MCF 10A (cell line): ENCODE measurements around the gene ABCC4. TPM values are rescaled to one million over a fixed set of nuclear protein-coding genes. Genes with fewer than 3 reads are reported as not detected.

ENCODE experiments used
- BruUV-seq: library from RNA; stranded (reverse); fragments of 400-500 nt; replicated peaks from 2 replicates; lab custom pipeline; 2021; lab: Mats Ljungman, UMichigan
- CTCF ChIA-PET: fragments of 300-600 bp; sonication (Branson Sonifier 250); formaldehyde crosslinking; extraction: SDS; loops from one replicate; lab custom pipeline; 2021; ENCODE audit warnings: antibody characterized with exemption, inconsistent platforms; lab: Yijun Ruan, JAX
- POLR2A ChIA-PET: fragments of 300-600, 350-650 bp; sonication (Branson Sonifier 250); formaldehyde crosslinking; extraction: SDS; loops from one replicate; lab custom pipeline; 2020; ENCODE audit warnings: antibody characterized with exemption, inconsistent platforms; lab: Yijun Ruan, JAX
- DNase-seq: peaks from one replicate; pipeline ENCODE4 v3.0.0-alpha.2; 2018; ENCODE audit not compliant: unreplicated experiment
- H3K27ac Mint-ChIP-seq: one replicate; pipeline ENCODE4 v1.8.0; 2022; ENCODE audit warnings: mild to moderate bottlenecking, low read depth, mixed read lengths; ENCODE audit not compliant: unreplicated experiment
- H3K27me3 Mint-ChIP-seq: one replicate; pipeline ENCODE4 v1.8.0; 2022; ENCODE audit warnings: mixed read lengths; ENCODE audit not compliant: insufficient read depth, unreplicated experiment
- H3K36me3 Mint-ChIP-seq: one replicate; pipeline ENCODE4 v1.8.0; 2022; ENCODE audit warnings: mild to moderate bottlenecking, moderate library complexity, mixed read lengths; ENCODE audit not compliant: insufficient read depth, unreplicated experiment
- H3K4me1 Mint-ChIP-seq: one replicate; pipeline ENCODE4 v1.8.0; 2022; ENCODE audit warnings: mixed read lengths; ENCODE audit not compliant: insufficient read depth, unreplicated experiment
- H3K4me3 Mint-ChIP-seq: one replicate; pipeline ENCODE4 v1.8.0; 2022; ENCODE audit warnings: mild to moderate bottlenecking, moderate library complexity, mixed read lengths; ENCODE audit not compliant: unreplicated experiment
- H3K9me3 Mint-ChIP-seq: one replicate; pipeline ENCODE4 v1.8.0; 2022; ENCODE audit warnings: mixed read lengths; ENCODE audit not compliant: unreplicated experiment
- intact Hi-C: fragments of 100-400 bp; cut with micrococcal nuclease; formaldehyde crosslinking; loops from 2 replicates; pipeline ENCODE4 v1.14.1; 2022
- total RNA-seq: library from RNA; stranded (reverse); gene quantifications from 2 replicates; pipeline ENCODE4 v1.2.3, GENCODE V29; 2022
- TF ChIP-seq, protein P1 (sequence below): fragments of 200-600 bp; IDR thresholded peaks from one replicate; pipeline ENCODE4 v1.8.0; 2022; ENCODE audit warnings: antibody characterized with exemption, mild to moderate bottlenecking; ENCODE audit not compliant: unreplicated experiment

The ABCC4 gene
- total RNA-seq, 1 experiment from 2014 or later, result 13.9 TPM

DNA sequence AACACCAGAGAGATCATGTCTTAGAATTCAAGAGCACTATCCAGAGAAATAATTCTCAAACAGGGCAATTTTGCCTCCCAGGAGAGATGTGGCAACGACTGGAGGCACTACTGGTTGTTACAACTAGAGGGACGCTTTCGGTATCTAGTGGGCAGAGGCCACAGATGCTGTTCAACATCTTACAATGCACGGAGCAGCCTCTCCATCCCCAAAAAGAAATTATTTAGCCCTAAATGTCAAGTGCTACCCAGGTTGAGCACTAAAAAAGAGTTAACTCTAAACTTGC lies 78.6 kb downstream of the ABCC4 start:
- CTCF ChIA-PET, result interaction anchor here (0.6 to 1.4 kb wide), 3 partner anchors 24 to 158 kb away, joined by 3 to 6 read pairs (median 5); no protein-coding TSS in a partner anchor
- intact Hi-C loops, result no loop called here

DNA sequence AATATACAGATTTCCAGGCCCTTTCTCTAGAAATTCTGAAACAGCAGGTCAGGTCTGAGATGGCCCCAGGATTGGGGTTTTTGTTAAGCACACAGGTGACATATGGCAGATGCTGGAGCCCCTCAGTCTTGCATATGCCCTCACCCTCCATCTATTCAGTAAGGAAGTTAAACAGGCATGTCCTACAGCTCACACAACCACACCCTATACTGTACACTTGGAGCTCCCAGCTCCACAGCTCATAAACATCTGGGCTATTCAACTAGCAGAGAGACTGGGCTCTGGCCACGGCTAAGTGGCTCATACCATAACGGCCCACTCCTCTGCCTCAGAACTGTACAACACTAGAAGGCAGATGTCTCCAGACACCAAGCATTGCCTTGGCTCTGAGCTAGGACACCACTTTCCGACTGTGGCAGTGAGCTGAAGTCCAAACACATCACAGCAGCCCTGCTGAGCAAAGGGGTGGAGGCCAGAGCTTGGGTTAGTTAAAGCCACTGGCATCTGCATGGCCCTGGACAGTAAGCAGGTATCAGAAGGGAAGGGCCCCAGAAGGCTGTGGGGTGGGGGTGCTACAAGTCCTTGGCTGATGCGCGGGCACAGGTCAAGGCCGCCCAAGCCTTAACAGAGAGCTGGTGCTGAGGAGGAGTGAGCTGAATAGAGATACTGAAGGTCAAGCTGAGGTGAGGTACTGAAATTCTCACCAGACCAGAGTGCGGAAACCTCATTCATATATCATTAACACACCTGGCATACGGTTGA lies 79.1 kb downstream of the ABCC4 start:
- no peaks in the 10 kb centered on the region for H3K4me1 Mint-ChIP-seq
- TF ChIP-seq, protein P1, sequence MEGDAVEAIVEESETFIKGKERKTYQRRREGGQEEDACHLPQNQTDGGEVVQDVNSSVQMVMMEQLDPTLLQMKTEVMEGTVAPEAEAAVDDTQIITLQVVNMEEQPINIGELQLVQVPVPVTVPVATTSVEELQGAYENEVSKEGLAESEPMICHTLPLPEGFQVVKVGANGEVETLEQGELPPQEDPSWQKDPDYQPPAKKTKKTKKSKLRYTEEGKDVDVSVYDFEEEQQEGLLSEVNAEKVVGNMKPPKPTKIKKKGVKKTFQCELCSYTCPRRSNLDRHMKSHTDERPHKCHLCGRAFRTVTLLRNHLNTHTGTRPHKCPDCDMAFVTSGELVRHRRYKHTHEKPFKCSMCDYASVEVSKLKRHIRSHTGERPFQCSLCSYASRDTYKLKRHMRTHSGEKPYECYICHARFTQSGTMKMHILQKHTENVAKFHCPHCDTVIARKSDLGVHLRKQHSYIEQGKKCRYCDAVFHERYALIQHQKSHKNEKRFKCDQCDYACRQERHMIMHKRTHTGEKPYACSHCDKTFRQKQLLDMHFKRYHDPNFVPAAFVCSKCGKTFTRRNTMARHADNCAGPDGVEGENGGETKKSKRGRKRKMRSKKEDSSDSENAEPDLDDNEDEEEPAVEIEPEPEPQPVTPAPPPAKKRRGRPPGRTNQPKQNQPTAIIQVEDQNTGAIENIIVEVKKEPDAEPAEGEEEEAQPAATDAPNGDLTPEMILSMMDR, result no peak
- ChIA-PET POLR2A (no interaction called here), CTCF (interaction anchor here (0.6 to 1.4 kb wide), 4 partner anchors 25 to 182 kb away, joined by 3 to 6 read pairs (median 4); no protein-coding TSS in a partner anchor)
- no peak overlapping the region for H3K27ac Mint-ChIP-seq
- BruUV-seq, result no TSS peak
- H3K36me3 Mint-ChIP-seq, result peaks cover 4% of the 10 kb centered on the region
- no peak for DNase-seq
- H3K4me3 Mint-ChIP-seq, result no peak overlapping the region
- H3K27me3 Mint-ChIP-seq, result no peaks in the 10 kb centered on the region
- H3K9me3 Mint-ChIP-seq, result no peaks in the 10 kb centered on the region
- intact Hi-C loops, result no loop called here

More for the DNA sequence above, 78.6 kb downstream of the ABCC4 start:
- Mint-ChIP-seq H3K36me3 (no peaks in the 10 kb centered on the region), H3K27me3 (no peaks in the 10 kb centered on the region), H3K4me3 (no peak overlapping the region), H3K27ac (no peak overlapping the region), H3K9me3 (no peaks in the 10 kb centered on the region), H3K4me1 (no peaks in the 10 kb centered on the region)
- TF ChIP-seq, protein P1, result no peak
- no peak for DNase-seq
- POLR2A ChIA-PET, result no interaction called here
- no TSS peak for BruUV-seq

DNA sequence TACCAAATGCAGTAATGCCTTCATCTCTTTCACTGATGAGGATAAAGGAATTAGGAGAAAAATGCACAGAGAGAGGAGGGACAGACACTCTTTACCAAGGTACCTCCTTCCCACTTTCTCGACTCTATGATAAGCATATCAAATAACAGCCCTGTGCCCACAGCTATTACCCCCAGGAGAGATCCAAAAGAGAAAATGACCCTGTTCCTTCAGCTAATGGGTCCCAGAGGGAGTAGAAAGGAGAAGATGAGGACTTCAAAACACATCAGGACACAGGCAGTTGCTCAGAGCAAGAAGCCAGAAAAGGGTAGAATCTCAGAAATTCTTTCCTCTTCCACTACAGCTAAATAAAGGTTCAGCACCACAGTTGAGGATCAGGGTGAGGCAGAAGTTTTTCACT lies 80.6 kb downstream of the ABCC4 start:
- H3K36me3 Mint-ChIP-seq, result peaks cover 4% of the 10 kb centered on the region
- ChIA-PET POLR2A (no interaction called here), CTCF (interaction anchor here (0.6 kb wide), 1 partner anchor 184 kb away, joined by 4 read pairs; no protein-coding TSS in a partner anchor)
- H3K4me3 Mint-ChIP-seq, result no peak overlapping the region
- no peak for DNase-seq
- TF ChIP-seq, protein P1, result no peak
- no TSS peak for BruUV-seq
- no peaks in the 10 kb centered on the region for H3K9me3 Mint-ChIP-seq
- no peak overlapping the region for H3K27ac Mint-ChIP-seq
- intact Hi-C loops, result no loop called here
- no peaks in the 10 kb centered on the region for H3K4me1 Mint-ChIP-seq
- no peaks in the 10 kb centered on the region for H3K27me3 Mint-ChIP-seq

DNA sequence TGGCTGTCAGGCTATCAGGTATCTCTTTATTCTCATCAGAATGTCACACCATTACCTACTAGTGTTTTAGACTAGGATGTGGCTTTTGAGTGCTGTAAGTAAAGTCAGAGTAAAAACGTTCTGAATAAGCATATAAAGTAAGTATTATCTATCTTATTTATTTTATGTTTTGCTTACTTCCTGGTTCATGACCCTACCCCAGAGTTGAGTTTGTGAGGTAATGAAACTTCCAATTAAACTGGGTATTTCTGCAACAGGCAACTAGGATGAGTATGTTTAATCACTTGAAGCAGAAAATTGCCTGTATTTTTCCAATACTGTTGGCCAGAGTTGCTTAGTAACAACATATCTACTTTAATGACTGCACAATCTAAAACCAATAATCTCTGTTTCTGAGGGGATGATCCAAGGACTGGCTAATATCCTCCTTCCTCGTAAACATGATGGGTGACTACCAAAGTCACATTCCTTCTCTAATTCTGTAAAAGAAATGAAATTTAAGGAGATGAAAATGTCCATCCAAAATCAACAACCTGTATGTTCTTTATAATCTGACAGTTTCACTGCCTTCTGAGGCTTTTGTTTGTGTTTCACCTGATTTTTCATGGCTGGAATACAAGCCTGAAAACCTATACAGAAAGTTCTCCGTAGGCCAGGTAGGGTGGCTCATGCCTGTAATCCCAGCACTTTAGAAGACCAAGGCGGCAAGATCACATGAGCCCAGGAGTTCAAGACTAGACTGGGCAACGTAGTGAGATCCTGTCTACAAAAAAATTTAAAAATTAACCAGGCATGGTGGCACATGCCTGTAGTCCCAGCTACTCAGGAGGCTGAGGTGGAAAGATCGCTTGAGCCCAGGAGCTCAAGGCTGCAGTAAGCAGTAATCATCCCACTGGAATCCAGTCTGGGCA lies 83.1 kb downstream of the ABCC4 start:
- no TSS peak for BruUV-seq
- ChIA-PET CTCF (interaction anchor here (0.6 to 1.0 kb wide), 2 partner anchors 29 to 162 kb away, joined by 3 to 4 read pairs; no protein-coding TSS in a partner anchor), POLR2A (no interaction called here)
- intact Hi-C loops, result no loop called here
- Mint-ChIP-seq H3K4me1 (no peaks in the 10 kb centered on the region), H3K9me3 (no peaks in the 10 kb centered on the region), H3K27me3 (no peaks in the 10 kb centered on the region), H3K27ac (no peak overlapping the region), H3K4me3 (no peak overlapping the region), H3K36me3 (peaks cover 4% of the 10 kb centered on the region)
- TF ChIP-seq, protein P1, result no peak
- DNase-seq, result no peak
